ENCODE measurements around the gene B4GALT2. TPM values are rescaled to one million over a fixed set of nuclear protein-coding genes. Genes with fewer than 3 reads are reported as not detected.

B4GALT2 gene
- total RNA-seq, 1 experiment from 2014 or later: 70.9 TPM

DNA sequence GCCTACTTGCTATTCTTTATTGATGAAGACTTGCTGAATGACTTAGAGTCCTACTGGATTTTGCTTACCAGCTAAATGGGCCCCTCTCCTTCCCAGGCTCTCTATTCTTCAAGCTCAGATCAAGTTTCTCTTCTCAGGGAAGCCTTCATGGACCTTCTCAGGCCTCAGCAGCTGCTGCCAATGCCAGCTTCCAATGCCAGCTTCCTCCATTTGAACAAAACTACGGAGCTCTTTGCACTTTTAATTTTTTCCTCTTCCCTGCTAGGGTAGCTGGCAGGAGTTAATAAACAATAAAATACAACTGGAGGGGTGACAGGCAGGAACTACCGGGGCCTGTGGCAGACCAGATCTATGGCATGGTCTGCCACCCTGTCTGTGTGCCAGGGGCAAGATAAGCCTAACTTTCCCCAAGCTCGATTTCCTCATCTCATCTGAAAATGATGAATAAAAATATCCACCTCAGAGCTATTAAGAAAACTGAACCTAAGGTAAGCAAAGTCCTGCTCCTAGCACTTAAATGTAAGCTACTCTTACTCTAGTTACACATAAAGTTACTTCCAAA is 33.3 kb upstream of the B4GALT2 start:
- no peak overlapping the region for H4K8ac ChIP-seq (replicated peaks; ENCODE audit: insufficient read length, low read depth, low read length)
- H3K27ac ChIP-seq (ENCODE audit: insufficient read length, low read depth, low read length): no peak overlapping the region
- Mint-ChIP-seq H3K9me3 (no peaks in the 10 kb centered on the region), H3K4me1 (peaks cover 26 to 34% of the 10 kb centered on the region in 2 experiments), H3K27ac (peak overlapping the region in 1 of 3 experiments; percentile 86; a peak in 2 of 7 replicates), H3K27me3 (ENCODE audit: low read depth) (no peaks in the 10 kb centered on the region; the same call in 1 of the 2 replicates), H3K36me3 (ENCODE audit: insufficient read depth in 1 of 3, low read depth in 3 of 3) (peaks cover 0 to 9% (median 7%) of the 10 kb centered on the region in 3 experiments; a peak in 6 of 7 replicates), H3K4me3 (peak overlapping the region; percentile 84 to 88)
- H4K20me1 ChIP-seq (ENCODE audit: control insufficient read depth, insufficient read depth, insufficient read length): no peaks in the 10 kb centered on the region
- H3K14ac ChIP-seq (ENCODE audit: insufficient read depth, low read length): no peak overlapping the region
- no peak overlapping the region for H2BK20ac ChIP-seq (ENCODE audit: low read depth, low read length, poor library complexity, severe bottlenecking)
- H3K4me2 ChIP-seq (ENCODE audit: insufficient read depth, insufficient read length, low read length): peak overlapping the region; percentile 25
- WGBS (ENCODE audit: extremely low coverage, insufficient read length, low lambda C conversion rate): no CpG with 5 or more reads among the region's 3 CpGs
- no peaks in the 10 kb centered on the region for H3K9me3 ChIP-seq (ENCODE audit: control insufficient read depth, low read depth, low read length)
- no peak overlapping the region for H3K23ac ChIP-seq (ENCODE audit: insufficient read length, low read depth, low read length)
- no peaks in the 10 kb centered on the region for H3K27me3 ChIP-seq (ENCODE audit: insufficient read depth, low read length)
- no peaks in the 10 kb centered on the region for H3K79me2 ChIP-seq (ENCODE audit: insufficient read depth, low read length)
- no peaks in the 10 kb centered on the region for H3K4me1 ChIP-seq (ENCODE audit: insufficient read depth, low read length)
- H2BK120ac ChIP-seq (ENCODE audit: low read depth, low read length, poor library complexity, severe bottlenecking): no peak overlapping the region
- no peak overlapping the region for H2BK12ac ChIP-seq (ENCODE audit: insufficient read length, low read depth, low read length)
- no peak overlapping the region for H2AK5ac ChIP-seq (ENCODE audit: insufficient read length, low read length)
- no peak overlapping the region for H4K91ac ChIP-seq (ENCODE audit: insufficient read length, low read depth, low read length)
- no peak overlapping the region for H3T11ph ChIP-seq (ENCODE audit: low read length)
- TF ChIP-seq, protein P1, sequence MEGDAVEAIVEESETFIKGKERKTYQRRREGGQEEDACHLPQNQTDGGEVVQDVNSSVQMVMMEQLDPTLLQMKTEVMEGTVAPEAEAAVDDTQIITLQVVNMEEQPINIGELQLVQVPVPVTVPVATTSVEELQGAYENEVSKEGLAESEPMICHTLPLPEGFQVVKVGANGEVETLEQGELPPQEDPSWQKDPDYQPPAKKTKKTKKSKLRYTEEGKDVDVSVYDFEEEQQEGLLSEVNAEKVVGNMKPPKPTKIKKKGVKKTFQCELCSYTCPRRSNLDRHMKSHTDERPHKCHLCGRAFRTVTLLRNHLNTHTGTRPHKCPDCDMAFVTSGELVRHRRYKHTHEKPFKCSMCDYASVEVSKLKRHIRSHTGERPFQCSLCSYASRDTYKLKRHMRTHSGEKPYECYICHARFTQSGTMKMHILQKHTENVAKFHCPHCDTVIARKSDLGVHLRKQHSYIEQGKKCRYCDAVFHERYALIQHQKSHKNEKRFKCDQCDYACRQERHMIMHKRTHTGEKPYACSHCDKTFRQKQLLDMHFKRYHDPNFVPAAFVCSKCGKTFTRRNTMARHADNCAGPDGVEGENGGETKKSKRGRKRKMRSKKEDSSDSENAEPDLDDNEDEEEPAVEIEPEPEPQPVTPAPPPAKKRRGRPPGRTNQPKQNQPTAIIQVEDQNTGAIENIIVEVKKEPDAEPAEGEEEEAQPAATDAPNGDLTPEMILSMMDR (conservative IDR thresholded peaks at IDR 0.05): no peak
- no peak overlapping the region for H3K9ac ChIP-seq (ENCODE audit: extremely low read depth, insufficient read length, low read length)
- DNase-seq: no peak
- H3K4ac ChIP-seq (ENCODE audit: low read depth, low read length): no peak overlapping the region
- H3K56ac ChIP-seq (ENCODE audit: insufficient read length, low read depth, low read length): no peak overlapping the region
- no peak overlapping the region for H2AFZ ChIP-seq (ENCODE audit: low read length)
- H3K23me2 ChIP-seq (ENCODE audit: insufficient read length, low read depth, low read length, poor library complexity, severe bottlenecking): peaks cover 10% of the 10 kb centered on the region
- no peak overlapping the region for H2BK15ac ChIP-seq (ENCODE audit: low read depth, low read length)
- H2BK5ac ChIP-seq (ENCODE audit: insufficient read length, low read length): no peak overlapping the region
- H3K79me1 ChIP-seq (ENCODE audit: insufficient read depth, low read depth, low read length, poor library complexity, severe bottlenecking): no peaks in the 10 kb centered on the region
- no peak overlapping the region for H4K5ac ChIP-seq (ENCODE audit: insufficient read length, low read depth, low read length)
- no peak overlapping the region for H3K18ac ChIP-seq (ENCODE audit: insufficient read length, low read depth, low read length)
